ENCODE measurements around the gene PEX5L. TPM values are rescaled to one million over a fixed set of nuclear protein-coding genes. Genes with fewer than 3 reads are reported as not detected.
"Not testable (repeated sequence)": the region's sequence is repeated elsewhere in the genome, so short reads cannot be mapped to it uniquely, and the experiment has no call there.

The PEX5L gene
- total RNA-seq, 4 donors from 2014 or later: 7.9 TPM; not detected in 3

- Histone ChIP-seq H3K9me3 (no peaks in the 10 kb centered on the region), H3K27ac (no peak overlapping the region), H3K36me3 (peaks cover 0 to 7% of the 10 kb centered on the region in 2 donors), H3K4me1 (no peaks in the 10 kb centered on the region), H3K27me3 (no peaks in the 10 kb centered on the region), H3K4me3 (no peak overlapping the region)
- WGBS, 2 donors (ENCODE audit: low coverage in 1 of 2): 49 to 57% methylated on average over 3 to 4 of the region's 4 CpGs
- TF ChIP-seq EP300 (IDR thresholded peaks at IDR 0.05): no peak
- TF ChIP-seq POLR2AphosphoS5 (IDR thresholded peaks at IDR 0.05): no peak
- TF ChIP-seq CTCF (IDR thresholded peaks at IDR 0.05): no peak
- TF ChIP-seq POLR2A (IDR thresholded peaks at IDR 0.05): no peak
- ATAC-seq: no peak
Observed at GRCh38 chr3:179794355-179794754, 242.4 kb downstream of the PEX5L start.

GRCh38 chr3:179791793-179792192 is 244.9 kb downstream of the PEX5L start:
- Histone ChIP-seq H3K4me3 (no peak overlapping the region), H3K9me3 (no peaks in the 10 kb centered on the region), H3K36me3 (peaks cover 0 to 27% of the 10 kb centered on the region in 2 donors), H3K27me3 (no peaks in the 10 kb centered on the region), H3K4me1 (no peaks in the 10 kb centered on the region), H3K27ac (no peak overlapping the region)
- no peak for TF ChIP-seq POLR2A (IDR thresholded peaks at IDR 0.05)
- no peak for TF ChIP-seq CTCF (IDR thresholded peaks at IDR 0.05)
- TF ChIP-seq EP300 (IDR thresholded peaks at IDR 0.05): no peak
- no peak for TF ChIP-seq POLR2AphosphoS5 (IDR thresholded peaks at IDR 0.05)
- no peak for ATAC-seq
- WGBS, 2 donors (ENCODE audit: low coverage in 1 of 2): 95 to 100% methylated on average over 2 to 3 of the region's 3 CpGs

- no peak for TF ChIP-seq POLR2A (IDR thresholded peaks at IDR 0.05)
- no peak for TF ChIP-seq EP300 (IDR thresholded peaks at IDR 0.05)
- TF ChIP-seq POLR2AphosphoS5 (IDR thresholded peaks at IDR 0.05): no peak
- TF ChIP-seq CTCF (IDR thresholded peaks at IDR 0.05): no peak
- H3K36me3 ChIP-seq: peaks cover 0 to 47% of the 10 kb centered on the region in 2 donors
Observed at GRCh38 chr3:179788996-179789395, 247.7 kb downstream of the PEX5L start.

GRCh38 chr3:179782841-179783240 is 253.9 kb downstream of the PEX5L start:
- H3K4me3 ChIP-seq, H3K27ac ChIP-seq, ATAC-seq, H3K9me3 ChIP-seq, H3K4me1 ChIP-seq, H3K27me3 ChIP-seq: not testable (repeated sequence)
- WGBS, 2 donors (ENCODE audit: low coverage in 1 of 2): 91 to 100% methylated on average over 5 of the region's 5 CpGs
- H3K36me3 ChIP-seq: peaks cover 0 to 75% of the 10 kb centered on the region in 2 donors

More at GRCh38 chr3:179788996-179789395, 247.7 kb downstream of the PEX5L start:
- H3K4me3 ChIP-seq: no peak overlapping the region
- ATAC-seq: no peak
- no peaks in the 10 kb centered on the region for H3K4me1 ChIP-seq
- no peaks in the 10 kb centered on the region for H3K27me3 ChIP-seq
- 100% methylated on average over 1 of the region's 1 CpG; no CpG with 5 or more reads in 1 of the 2 donors for WGBS, 2 donors (ENCODE audit: low coverage in 1 of 2)
- no peaks in the 10 kb centered on the region for H3K9me3 ChIP-seq
- H3K27ac ChIP-seq: no peak overlapping the region

- TF ChIP-seq EP300 (IDR thresholded peaks at IDR 0.05) (no peak), POLR2AphosphoS5 (IDR thresholded peaks at IDR 0.05) (no peak), POLR2A (IDR thresholded peaks at IDR 0.05) (no peak), CTCF (IDR thresholded peaks at IDR 0.05) (no peak)
- no peak overlapping the region for H3K27ac ChIP-seq
- ATAC-seq: no peak
- no peaks in the 10 kb centered on the region for H3K4me1 ChIP-seq
- H3K27me3 ChIP-seq: no peaks in the 10 kb centered on the region
- H3K9me3 ChIP-seq: peaks cover 0 to 8% (median 0%) of the 10 kb centered on the region in 3 donors
- no peak overlapping the region for H3K4me3 ChIP-seq
- H3K36me3 ChIP-seq: peaks cover 0 to 69% of the 10 kb centered on the region in 2 donors
- 88 to 100% methylated on average over 1 of the region's 28 CpGs for WGBS, 2 donors (ENCODE audit: low coverage in 1 of 2)
Observed at GRCh38 chr3:179775416-179776122, 261.2 kb downstream of the PEX5L start.

Data from gastroesophageal sphincter (tissue), 4 donors.